ENCODE measurements around the gene WNK2. TPM values are rescaled to one million over a fixed set of nuclear protein-coding genes. Genes with fewer than 3 reads are reported as not detected.
A peak's percentile ranks its signal among the peaks of the same experiment; 100 is the strongest.
"Not testable (repeated sequence)": the region's sequence is repeated elsewhere in the genome, so short reads cannot be mapped to it uniquely, and the experiment has no call there.

The WNK2 gene
- total RNA-seq, 2 donors from 2014 or later, result 174 to 175 TPM

DNA sequence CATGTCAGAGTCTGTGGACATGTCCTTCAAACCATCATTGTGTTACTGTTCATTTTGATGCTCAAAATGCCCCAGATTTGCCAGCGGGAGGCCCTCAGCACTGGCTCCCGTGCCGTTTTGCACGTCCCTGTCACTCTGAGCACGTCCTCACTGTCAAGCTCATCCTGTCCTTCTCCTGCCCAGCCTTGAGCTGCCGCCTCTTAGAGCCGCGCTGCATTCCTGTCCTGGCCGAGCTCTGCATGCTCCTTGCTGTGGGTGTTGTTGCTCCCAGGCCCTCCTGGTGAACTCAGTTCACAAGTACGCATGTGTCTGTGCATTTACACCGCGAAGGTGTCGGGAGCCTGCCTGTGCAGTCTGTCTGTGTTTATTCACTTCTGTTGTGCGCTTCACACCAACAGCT is 62.2 kb downstream of the WNK2 start:
- intact Hi-C loops (cut with DNase I), result no loop called here
- ATAC-seq (peak; percentile 66 to 72), DNase-seq (no peak)

DNA sequence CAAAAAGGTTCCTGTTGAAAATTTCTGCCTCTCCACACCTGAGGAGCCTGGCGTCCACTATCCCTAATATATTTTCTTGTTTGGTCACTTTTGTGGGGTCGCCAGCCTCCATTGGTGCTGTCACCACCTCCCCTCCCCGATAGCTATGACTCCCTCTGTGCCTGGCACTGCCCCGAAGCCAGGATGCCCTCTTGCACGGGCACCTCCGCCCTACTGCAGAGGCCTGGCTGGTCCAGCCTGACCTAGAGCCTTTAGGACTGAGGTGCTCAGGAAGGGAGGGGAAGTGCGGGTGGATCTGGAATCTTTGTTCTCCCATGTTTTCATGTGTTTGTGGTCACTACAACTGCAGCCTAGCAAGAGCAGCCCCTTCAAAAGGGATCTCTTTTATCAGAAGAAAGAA is 62.6 kb downstream of the WNK2 start:
- DNase-seq, result no peak
- intact Hi-C loops (cut with DNase I), result no loop called here
- peak in 1 of 2 donors; percentile 14 for ATAC-seq

DNA sequence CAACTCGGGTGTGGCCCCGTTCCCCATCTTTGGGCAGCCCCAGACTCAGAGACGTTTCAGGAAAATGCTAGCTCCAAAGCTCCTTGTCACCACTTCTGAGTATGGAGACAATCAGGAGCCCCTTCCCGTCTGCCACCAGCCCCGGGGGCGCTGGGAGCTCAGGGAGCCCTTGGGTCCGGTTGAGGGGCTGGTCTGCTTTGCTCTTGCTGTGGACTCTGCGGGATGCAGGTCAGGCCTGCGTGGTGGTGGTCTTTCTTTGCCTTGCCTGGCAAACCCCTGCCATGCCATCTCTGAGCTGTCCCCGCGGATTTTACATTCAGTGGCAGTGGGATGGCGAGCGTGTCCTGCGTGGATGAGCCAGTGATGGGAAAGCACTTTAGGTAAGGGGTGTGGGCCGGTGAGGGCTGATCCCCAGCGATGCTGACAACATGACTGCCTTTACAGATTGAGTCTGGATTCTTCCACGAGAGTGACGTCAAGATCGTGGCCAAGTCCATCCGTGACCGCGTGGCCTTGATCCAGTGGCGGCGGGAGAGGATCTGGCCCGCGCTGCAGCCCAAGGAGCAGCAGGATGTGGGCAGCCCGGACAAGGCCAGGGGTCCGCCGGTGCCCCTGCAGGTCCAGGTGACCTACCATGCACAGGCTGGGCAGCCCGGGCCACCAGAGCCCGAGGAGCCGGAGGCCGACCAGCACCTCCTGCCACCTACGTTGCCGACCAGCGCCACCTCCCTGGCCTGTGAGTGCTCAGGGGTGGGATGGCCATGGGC is 63.3 kb downstream of the WNK2 start:
- ATAC-seq (no peak), DNase-seq (no peak)
- intact Hi-C loops (cut with DNase I), result no loop called here

DNA sequence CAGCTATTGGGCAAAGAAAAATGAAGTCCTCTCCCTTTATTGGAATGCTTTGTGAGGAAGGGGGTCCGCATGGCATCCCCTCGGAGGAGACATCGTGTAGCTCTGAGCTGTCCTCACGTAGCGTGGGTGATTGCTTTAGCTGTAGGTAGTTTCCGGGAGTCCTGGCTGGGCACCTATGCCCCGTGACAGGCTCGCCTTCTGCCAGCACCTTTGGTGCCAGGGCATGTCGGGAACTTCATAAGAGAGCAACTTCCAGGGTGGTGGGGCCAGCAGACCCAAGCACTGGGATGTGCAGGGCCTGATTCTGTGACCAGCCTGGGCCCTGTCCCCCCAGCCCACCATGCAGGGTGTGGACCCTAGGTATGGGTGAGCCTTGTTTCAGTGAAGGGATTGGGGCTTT is 64.0 kb downstream of the WNK2 start:
- no peak for ATAC-seq
- intact Hi-C loops (cut with DNase I), result no loop called here
- no peak for DNase-seq

DNA sequence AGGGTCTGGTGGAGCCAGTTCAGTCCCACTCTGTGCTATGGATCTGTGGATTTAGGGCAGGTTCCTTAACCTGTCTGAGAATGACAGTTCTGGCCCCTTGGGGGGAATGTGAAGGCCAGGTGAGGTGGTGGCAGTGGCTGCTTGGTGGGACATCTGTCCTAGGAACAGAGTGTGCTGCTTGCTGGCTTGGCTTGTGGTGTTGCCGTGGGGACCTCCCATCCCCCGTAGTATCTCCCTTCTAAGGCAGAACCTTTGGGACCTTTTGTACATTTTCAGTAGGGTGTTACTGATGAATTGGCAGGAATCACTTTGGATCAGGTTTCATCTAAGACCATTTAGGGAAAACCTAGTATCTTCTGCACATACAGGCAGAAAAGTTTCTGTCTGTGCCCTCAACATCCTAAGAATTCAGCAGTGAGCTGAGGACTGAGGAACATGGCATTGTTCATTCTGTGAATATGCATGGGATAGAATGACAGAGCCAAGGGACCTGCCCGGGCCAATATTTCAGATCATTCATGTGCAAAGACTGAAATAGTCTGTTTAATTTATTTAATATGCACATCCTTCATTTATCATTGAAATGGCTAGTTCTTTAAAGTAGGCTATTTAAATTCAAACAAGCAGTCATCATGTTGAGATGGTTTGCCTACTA is 64.6 kb downstream of the WNK2 start:
- no peak for ATAC-seq
- DNase-seq, result no peak
- intact Hi-C loops (cut with DNase I), result no loop called here

DNA sequence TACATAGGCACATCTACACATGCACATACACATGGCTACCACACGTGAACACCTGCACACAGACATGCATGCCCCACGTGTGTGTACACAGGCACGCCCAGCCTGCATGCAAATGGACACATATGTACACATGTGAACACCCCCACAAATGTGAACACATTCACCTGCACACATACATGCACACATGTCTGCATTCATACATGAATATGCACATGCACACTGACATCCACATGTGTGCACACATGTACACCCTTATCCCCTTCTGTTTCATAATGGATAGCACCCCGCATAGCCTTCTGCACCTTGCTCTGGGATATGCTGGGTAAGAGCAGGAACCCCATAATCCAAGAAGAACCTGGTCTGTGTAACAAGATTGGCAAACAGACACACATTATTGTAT is 66.2 kb downstream of the WNK2 start:
- ATAC-seq, result no peak
- intact Hi-C loops (cut with DNase I), result no loop called here
- DNase-seq, result no peak

DNA sequence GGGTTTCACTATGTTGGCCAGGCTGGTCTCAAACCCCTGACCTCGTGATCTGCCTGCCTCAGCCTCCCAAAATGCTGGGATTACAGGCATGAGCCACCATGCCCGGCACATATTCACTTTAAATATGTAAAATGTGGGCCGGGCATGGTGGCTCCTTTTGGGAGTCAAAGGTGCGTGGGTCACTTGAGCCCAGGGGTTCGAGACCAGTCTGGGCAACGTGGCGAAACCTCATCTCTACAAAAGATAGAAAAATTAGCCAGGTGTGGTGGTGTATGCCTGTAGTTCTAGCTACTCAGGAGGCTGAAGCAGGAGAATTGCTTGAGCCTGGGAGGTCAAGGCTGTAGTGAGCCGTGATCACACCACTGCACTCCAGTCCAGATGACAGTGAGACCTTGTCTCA is 67.4 kb downstream of the WNK2 start:
- ATAC-seq; DNase-seq; intact Hi-C loops (cut with DNase I): not testable (repeated sequence)

DNA sequence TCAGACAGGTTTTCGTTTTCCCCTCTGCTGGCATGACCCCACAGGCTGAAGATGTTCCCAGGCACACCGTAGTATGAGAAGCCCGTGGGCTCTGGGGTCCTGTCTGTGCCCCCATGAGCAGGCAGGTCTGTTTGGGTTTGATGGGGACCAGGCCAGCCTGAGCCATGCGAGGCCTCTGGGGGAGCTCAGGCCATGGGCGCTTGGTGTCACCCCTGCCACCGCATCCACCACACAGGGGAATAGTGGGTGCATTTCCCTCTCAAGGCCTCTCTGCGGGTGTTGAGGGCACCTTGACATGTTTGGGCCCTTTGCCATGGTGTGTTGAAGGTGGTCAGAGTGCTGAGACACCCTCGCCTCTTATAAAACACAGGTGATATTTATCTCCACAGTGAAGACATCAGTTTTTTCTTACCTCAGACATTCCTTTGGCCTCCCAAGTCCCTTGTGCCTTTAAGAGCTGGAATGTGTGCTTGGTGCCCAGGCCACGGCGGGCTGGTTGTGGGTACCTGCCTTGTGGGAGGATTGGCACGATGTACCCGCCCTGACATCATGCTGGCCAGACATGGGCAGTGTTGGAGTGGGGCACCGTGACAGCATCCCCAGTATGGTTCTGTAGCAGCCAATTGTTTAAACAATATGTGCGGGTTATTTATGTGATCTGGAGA is 68.3 kb downstream of the WNK2 start:
- DNase-seq (no peak), ATAC-seq (peak in 1 of 2 donors; percentile 50)
- intact Hi-C loops (cut with DNase I), result no loop called here

DNA sequence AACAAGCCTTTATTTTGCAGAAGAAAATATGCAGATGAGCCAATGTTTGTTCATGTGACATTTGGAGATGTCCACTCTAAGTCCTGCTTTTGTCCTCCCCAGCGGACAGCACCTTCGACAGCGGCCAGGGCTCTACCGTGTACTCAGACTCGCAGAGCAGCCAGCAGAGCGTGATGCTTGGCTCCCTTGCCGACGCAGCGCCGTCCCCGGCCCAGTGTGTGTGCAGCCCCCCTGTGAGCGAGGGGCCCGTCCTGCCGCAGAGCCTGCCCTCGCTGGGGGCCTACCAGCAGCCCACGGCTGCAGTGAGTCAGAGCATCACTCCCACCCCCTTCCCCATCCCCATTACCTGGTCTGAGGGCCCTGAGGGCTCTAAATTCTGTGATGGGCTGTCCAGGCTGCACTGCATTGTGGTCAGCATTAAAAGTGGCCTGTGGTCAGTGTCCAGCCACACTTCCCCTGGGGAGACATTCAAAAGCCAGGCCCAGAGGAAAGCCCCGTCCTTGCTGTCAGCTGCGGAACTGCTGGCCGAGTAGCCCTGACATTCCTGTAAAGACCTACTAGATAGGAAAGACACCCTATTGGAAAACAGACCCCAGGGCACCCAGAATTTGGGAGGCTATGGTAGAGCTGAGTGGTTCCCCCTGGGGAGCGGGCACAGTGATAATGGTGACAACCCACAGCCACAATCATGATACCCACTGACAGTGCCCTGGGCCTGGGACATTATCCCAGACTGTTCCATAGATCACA is 69.0 kb downstream of the WNK2 start:
- ATAC-seq (no peak), DNase-seq (no peak)
- intact Hi-C loops (cut with DNase I), result no loop called here

DNA sequence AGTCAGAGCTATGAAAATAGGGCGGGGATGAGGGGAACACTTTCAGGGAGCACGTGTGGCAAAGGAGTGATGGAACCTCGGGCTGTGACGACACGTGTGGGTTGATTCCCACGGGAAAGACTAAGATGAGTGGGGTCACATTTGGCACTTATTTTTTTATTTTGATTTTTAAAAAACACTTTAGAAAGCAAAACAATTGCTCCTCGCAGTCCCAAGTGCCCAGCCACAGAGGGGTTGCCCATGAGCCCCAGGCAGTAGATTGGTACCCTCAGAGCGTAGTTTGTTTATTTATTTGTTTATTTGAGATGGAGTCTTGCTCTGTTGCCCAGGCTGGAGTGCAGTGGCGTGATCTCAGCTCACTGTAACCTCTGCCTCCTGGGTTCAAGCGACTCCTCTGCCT is 69.7 kb downstream of the WNK2 start:
- intact Hi-C loops (cut with DNase I), result no loop called here
- ATAC-seq (no peak), DNase-seq (no peak)

DNA sequence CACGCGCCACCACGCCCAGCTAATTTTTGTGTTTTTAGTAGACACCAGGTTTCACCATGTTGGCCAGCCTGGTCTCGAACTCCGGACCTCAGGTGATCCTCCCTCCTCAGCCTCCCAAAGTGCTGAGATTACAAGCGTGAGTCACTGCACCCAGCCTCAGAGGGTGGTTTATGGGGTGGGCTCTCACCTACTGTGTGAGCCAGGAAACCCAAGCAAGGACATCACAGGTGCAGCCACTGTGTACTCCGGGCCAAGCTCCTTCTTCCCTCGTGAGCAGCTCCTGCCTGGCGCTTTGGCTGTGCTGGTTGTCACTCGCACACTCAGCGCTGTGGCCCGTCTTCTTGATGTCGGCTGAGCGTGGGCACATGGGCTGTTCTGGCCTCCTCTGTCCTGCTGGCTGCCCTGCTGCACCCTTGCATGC is 70.1 kb downstream of the WNK2 start:
- intact Hi-C loops (cut with DNase I), result no loop called here
- no peak for ATAC-seq

DNA sequence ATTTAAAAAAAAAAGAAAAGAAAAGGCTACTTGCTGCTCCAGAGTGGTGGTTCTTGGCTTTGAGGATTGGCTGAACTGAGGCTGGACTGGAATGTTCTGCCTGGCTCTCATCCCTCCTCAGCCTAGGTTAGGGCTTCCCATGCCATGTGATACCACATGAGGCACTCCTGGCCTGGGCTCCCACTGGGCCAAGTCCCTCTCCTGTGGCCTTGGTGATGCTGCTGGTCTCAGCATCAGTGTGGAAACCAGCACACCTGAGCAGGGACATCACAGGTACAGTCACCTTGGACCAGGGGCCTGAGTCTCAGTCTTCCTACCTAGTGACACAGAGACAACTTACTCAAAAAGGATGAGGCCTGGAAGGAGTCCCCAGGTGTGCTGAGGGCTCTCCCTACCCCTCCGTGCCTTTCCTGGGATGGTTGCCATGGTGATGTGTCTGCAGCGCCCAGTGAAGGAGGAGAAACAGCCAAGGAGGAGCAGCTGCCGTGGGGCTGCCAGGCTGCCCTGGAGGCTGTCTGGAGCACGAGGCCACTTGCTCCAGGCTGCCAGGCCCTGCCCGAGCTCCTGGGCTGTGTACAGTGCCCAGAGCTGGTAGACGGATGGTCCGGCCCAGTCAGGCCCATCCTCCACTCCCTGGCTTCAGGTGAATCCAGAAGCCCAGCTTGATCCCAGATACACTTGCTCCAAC is 71.0 kb downstream of the WNK2 start:
- intact Hi-C loops (cut with DNase I), result no loop called here
- DNase-seq (no peak), ATAC-seq (no peak)

More for the DNA sequence above, 70.1 kb downstream of the WNK2 start:
- no peak for DNase-seq

DNA sequence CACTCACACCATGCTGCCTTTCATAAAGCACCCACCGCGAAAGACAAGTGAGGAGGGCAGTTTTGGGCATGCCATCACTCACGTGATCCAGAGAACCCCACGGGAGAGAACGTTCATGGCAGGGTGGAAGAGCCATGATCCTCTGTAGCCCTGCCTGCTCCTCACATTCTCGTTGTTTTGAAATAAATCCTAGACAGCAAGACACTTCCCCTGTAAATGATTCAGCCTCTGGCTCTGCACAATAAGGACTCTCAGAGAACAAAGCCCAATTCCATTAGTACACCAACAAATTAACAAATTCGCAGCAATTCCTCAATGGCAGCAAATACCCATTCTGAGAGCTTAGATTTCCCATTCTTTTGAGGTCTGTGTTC is 71.5 kb downstream of the WNK2 start:
- intact Hi-C loops (cut with DNase I), result no loop called here
- ATAC-seq, result no peak

DNA sequence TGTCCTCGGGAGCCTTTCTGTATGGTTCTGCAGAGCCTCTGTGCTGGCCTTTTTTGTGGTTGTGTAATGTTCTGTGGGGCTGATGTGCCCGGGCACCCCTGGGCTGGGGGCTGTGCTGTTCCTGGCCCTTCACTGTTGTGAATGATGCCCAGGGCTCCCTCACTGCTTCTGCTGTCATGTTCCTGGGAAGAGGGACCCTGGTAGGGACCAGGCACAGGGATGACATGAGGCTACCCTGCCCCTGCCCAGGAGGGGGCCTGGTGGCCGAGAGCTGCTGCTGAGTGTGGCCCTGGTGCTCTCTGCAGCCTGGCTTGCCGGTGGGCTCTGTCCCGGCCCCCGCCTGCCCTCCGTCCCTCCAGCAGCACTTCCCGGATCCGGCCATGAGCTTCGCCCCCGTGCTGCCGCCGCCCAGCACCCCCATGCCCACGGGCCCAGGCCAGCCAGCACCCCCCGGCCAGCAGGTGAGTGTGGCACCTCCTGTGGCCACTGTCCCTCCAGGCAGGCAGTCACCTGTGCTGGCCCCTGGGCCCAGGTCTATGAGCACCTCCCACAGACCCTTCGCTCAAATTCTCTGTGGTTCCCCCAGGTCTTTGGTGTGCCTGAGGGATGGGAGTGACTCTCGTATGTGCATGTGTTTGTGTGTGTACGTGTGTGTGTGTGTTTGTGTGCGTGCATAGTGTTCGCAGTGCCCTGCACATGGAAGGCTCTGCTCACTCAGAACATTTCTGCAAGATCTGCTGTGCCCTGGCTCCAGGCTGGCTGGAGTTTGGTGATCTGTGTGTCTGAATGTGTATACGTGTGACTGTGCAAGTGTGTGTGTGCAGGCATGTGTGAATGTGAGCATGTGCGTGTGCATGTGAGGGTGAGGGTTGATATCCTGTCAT is 72.3 kb downstream of the WNK2 start:
- intact Hi-C loops (cut with DNase I), result no loop called here
- DNase-seq, result no peak
- no peak for ATAC-seq

More for the DNA sequence above, 71.5 kb downstream of the WNK2 start:
- no peak for DNase-seq

DNA sequence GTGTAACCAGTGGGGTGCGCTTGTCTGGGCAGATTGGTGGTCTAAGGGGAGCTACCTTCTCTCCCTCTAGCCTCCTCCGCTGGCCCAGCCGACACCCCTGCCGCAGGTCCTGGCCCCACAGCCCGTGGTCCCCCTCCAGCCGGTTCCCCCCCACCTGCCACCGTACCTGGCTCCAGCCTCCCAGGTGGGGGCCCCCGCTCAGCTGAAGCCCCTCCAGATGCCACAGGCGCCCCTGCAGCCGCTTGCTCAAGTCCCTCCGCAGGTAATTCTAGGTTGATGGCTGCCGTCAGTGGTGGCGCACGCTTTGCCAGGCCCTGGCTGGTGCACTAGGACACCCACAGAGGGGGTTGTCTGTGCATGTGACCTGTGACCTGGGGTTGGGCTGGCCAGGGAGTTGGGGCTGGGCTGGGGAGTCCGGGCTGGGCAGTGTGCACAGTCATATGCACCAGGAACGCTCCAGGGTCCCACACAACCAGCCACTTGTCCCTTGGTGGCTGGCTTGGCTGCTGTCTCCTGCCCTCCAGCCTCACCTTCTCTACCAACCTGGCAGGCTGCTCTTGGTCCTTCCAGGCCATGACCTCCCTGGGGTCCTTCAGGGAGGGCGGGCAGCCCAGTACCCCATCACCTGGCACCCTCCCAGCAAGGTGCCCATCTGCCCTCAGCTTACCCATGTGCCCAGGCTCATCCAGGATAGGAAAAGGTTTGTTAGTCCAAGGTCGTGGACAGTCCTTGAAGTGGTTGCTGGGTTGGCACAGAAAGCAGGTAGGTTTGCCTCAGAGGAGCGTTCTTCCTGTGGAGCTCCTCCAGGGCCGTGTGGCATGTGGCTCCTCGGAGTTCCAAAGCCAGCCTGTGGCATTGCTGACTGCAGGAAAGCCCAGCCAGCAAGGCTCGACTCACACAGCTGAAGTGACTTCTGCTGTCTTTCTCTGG is 73.2 kb downstream of the WNK2 start:
- no peak for DNase-seq
- ATAC-seq, result no peak
- intact Hi-C loops (cut with DNase I), result no loop called here

DNA sequence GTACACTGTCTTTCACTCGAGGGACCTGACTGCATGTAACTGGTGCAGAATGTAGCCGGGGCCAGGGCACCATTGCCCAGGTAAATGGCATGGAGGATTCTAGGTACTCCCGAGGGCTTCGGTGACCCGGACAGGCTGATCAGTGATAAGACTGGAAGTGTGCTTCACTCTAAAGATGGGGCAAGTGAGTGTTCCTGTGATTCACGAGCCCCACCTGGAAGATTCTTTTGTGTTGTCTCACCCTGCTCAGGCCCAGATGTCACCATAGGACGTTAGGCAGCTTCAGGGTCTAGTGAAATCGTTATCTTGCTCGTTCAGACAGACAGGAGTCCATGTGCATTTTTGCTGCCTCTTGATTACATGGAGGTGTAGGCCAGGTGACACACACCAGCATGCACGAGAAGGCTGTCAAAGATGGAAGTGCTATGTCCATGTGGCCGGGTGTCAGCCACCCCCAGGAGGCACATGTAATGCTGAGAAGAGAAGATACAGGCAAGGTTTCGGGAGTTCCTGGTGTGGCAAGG is 73.9 kb downstream of the WNK2 start:
- DNase-seq (no peak), ATAC-seq (no peak)
- intact Hi-C loops (cut with DNase I), result no loop called here

DNA sequence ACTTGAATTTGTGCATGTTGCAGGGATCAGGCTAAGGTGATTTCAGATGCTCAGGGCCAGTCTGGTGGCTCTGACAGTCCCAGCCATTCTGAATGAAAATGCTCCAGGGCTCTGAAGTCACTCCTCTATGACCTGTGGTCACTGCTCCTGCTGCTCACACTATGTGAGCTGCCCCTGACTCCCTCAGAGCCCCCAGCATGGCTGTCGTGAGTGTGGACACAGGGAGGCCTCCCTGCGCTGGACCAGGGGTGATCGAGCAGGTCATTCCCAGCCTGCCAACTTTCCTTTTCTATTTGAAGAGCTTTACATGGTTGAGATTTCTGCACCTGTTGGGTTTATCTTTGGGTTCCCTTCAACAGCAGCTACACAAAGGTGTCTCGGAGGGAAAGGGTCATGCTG is 74.5 kb downstream of the WNK2 start:
- no peak for ATAC-seq
- intact Hi-C loops (cut with DNase I), result no loop called here
- no peak for DNase-seq

Measured in left cardiac atrium (tissue), 4 donors.